GM18517 (cell line): ENCODE measurements around the gene PRRX2.

Experiments used
- ATAC-seq: cut with Tn5 transposase; IDR thresholded peaks from one replicate; pipeline ENCODE4 v1.9.1; 2021; ENCODE audit warnings: mild to moderate bottlenecking, moderate library complexity; ENCODE audit not compliant: unreplicated experiment

Gene PRRX2

DNA sequence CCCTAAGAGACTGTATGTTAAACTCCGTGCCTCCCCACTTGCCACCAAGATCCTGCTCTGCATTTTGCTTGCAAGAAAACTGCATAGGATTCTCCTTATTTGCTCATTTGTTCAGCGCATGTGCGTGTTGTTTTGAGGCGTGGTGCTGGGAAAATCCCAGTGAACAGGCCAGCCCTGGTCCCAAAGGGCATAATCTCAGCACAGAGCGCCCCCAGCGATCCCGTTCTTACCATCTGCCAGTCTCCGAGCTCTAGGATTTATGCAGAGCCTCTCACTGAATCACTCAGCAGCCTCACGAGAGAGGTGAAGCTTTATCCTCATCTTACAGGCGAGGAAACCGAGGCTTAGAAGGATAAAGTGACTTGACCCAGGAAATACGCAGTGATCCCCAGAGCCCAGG is 11.5 kb downstream of the PRRX2 start:
- ATAC-seq = no peak

DNA sequence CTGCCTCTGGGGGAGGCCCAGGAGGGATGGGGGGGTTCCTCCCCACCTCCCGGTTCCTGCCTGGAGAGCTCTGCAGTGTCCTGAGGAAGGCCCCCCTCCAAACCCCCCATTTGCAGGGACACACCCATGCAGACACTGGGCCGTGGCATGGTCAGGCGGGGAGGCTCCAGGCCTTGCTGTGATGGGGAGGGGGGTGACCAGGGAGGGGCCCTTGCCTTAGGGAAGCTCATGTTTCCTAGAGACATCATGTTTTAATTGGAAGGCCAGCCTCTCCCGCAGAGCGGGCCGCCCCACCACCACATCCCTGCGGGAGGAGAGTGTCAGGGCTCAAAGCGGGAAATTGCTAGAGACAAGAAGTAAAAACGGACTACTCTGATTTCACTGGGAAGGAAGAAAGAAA is 12.0 kb downstream of the PRRX2 start:
- no peak for ATAC-seq

DNA sequence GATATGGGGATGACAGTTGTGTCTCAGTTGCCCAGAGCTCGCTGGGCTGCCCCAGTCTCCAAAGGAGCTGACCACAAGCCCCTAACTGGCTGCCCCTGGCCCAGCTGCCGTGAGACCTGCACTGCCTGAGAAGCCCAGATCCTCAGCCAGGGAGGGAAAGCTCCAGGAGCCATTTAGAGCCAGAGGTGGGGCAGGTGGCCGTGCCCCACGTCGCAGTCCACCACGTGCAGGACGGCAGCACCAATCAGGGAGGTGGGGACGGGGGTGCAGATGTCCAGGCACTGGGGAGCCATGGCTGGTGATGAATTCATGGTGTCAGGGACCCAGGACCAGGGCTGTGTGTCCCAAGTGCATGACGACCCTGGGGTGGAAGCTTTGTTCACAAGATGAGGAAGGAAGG is 13.4 kb downstream of the PRRX2 start:
- ATAC-seq = no peak

DNA sequence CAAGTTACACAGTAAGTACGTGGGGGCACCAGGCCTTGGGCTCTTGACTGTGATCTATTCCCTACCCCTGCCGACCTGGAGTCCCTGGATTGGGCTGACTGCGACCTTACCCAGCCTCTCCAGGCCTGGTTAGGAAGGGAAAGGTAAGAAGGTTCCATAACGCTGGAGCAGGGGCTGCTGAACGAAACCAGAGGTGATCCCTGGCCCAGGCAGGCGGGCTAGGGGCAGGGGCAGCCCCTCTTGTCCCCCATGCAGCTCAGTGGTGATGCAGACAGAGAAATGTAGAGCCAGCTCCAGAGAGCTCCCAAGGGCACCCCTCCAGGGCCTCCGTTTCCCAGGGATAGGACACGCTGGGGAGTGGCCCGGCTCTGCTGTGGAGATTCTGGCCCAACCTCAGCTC is 14.1 kb downstream of the PRRX2 start:
- ATAC-seq = no peak

DNA sequence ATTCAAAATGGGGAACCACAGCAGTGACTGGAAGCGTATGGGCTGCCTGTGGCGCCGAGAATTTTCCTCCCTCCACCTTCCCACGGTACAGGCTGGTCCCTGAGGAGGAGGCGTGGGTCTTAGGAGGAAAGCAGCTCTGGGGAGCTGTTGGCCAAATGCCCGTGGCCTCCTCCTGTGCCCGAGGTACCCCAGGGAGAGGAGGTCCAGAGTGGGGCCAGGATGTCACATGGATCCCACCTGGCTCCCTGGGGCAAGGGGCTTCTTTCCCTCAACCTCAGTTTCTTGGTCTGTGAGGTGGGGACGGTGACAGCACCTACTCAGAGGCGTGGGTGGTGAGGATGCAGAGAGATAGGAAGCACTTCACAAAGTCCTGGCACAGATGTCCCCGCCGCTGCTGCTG is 16.5 kb downstream of the PRRX2 start:
- no peak for ATAC-seq

DNA sequence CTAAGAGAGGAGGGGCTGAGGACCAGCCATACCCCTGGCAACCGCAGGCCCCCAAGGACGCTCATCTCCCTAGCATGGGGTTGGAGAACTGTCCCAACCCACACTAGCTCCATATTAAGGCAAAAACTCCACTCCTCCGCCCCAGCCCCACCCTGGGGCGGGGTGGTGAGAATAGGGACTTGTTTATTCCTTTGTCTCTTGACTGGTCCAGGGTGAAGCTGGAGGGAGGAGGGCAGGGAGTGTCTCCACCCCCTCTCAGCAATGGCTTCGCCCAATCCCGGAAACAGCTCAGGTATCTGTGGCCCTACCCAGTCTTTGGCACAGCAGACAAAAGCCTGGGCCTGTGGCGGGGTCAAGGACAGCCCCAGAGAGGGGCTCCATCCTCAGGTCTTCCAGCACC is 16.9 kb downstream of the PRRX2 start:
- ATAC-seq = no peak

DNA sequence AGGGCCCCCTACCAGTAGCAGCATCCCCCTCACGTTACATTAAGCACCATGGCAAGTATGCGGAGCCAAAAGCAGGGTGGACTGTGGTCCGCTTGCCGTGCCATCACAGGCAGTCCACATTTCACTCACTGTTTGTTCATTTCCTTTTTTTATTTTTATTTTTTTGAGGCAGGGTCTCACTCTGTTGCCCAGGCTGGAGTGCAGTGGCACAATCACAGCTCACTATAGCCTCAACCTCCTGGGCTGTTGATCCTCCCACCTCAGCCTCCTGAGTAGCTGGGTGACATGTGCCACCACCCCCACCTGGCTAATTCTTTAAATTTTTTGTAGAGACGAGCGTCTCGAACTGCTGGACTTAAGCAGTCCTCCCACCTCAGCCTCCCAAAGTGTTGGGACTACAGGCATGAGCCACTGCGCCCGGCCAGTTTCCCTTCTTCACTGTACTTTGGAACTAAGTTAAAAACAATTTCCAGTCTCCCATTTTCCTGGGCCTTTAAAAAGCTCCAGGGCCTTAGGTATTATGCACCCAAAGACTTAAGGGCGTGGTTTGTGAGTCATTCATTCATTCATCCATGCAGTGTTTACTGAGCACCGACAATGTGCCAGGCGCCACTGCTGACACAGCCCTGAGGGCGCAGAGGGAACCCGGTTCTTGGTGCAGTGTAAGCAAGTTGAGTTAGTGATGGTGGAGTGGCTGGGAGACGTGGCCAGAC is 19.9 kb downstream of the PRRX2 start:
- no peak for ATAC-seq

DNA sequence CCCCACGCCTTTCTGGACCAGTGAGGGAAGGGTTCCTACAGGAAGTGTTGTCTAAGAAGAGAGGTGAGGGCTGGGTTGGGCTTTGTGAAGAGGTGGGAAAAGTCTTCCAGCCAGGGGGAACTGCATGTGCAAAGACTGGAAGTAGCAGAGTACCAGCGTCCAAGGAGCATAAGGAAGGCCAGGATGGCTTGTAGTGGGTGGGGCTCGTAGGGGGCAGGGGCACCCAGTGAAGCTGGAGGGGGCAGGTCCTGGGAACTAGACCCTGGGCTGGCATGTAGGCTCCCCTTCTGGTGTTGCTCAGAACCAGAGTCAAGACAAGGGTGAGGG is 20.4 kb downstream of the PRRX2 start:
- no peak for ATAC-seq

DNA sequence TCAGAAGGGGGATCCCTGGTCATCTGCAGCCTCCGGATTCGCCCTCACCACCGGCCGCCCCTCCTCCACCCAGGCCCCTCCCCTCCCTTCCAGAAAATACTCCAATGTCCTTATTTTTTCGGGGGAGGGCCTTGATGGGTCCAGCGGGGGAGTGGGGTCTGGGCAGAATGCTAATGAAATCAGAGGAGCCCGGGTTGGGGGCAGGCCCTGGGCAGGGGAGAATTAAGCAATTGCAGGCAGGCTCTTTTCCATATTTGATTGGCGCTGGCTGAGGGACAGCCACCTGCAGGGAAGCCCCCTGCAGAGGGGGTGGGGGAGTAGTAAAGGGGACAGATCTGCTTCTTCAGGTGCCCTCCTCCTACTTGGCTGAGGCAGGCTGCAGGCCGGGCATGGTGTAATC is 21.3 kb downstream of the PRRX2 start:
- no peak for ATAC-seq

DNA sequence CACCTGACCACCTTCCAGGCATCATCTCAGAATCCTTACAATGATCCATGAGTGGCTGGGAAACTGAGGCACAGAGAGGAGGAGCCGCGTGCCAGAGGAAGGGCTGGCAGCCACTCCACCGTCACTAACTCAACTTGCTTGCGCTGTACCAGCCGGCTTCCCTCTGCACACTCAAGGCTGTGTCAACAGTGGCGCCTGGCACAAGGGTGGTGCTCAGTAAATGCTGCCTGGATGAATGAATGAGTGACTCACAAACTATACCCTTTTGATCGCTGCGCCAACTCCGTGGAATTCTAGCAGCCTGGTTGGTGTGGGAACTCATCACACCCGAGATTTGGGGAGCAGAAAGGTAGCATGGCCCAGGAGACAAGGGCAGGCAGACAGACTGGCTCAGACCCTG is 21.9 kb downstream of the PRRX2 start:
- no peak for ATAC-seq

DNA sequence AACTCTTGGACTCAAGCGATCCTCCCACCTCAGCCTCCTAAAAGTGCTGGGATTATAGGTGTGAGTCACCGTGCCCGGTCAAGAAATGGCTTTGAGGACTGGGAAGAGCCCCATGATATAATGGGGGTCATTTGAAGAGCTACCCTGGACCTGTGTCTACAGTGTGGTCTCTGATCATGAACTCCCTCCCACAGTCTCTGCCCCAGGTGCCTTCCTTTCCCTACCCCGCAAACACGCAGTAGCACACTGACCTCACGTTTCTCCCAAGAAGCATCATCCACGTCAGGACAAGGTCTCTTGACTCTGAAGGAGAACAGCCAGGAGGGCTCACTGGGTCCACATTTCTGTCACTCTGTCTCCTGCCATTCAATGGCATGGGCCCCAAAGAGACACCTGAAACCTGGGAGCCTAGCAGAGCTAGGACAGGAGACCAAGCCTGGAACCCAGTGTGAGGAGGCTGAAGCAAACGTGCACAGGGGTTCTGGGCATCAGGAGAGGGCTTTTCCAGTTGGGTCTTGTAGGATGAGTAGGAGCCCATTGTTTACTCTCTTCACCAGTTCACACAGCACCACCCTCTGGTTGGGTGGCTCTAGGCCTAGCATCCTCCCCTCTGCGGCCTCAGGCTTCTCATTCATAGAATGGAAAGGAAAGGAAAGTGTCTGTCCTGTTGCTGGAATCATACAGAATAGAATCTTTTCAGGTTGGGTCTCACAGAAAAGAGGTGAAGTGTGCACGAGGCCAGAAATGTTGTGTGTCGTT is 23.0 kb downstream of the PRRX2 start:
- no peak for ATAC-seq

DNA sequence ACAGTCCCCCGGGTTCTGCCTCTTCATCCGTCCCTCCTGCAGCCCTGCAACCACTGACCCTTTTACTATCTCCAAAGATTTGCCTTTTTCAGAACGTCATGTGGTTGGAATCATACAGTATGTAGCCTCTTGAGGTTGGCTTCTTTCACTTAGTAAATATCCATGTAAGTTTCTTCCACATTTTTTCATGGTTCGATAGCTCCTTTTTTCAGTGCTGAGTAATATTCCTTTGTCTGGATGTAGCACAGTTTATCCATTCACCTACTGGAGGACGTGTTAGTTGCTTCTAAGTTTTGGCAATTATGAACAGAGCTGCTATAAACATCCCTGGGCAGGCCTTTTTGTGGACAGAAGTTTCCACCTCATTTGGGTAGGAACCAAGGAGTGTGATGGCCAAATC is 27.1 kb downstream of the PRRX2 start:
- no peak for ATAC-seq

DNA sequence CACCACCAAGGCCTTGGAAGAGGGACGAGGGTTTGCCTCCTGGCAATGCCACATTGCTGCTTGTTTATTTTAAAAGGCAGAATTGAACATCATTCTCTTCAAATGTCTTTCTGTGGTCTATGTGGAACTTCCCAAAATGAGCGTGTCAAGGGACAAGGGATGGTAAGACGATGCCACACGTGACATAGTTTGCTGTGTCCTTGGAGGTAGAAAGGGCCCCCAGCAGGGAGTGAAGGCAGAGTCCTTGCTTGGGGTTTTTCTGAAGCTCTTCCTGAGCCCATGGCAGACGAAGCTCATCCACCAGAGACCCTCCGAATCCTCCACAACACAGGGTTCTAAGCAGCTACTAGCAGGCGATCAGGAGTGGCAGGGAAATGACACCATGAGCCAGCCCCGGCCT is 28.3 kb downstream of the PRRX2 start:
- ATAC-seq = no peak

DNA sequence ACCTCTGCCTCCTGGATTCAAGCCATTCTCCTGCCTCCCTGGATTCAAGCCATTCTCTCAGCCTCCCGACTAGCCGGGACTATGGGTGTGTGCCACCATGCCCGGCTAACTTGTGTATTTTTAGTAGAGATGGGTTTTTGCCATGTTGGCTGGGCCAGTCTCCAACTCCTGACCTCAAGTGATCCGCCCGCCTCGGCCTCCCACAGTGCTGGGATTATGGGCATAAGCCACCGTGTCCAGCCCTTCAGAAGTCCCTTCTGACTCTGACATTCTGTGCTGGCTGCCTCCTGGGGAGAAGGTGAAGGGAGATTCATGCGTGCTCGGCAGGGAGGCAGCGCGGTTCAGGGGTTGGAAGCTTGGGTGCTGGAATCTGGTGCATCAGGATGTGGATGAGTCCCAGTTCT is 28.8 kb downstream of the PRRX2 start:
- ATAC-seq = no peak

DNA sequence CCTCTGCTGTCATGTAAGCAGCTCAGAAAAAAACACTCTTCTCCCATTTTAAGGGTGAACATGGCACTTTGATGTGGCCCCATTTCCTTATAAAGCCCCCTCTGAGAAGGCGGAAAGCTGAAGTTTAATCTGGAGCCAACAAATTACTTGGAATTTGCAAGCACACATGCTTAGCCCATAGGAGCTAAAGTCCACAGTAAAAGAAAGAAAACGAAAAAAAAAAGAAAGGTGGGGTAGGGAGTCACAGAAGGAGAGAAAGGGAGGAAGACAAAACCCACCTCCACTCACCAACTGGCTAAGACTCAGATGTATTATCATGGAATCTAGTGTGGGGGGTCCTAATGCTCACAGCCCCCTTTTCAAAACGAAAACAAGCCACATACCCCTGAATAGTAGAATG is 30.4 kb downstream of the PRRX2 start:
- ATAC-seq = no peak

DNA sequence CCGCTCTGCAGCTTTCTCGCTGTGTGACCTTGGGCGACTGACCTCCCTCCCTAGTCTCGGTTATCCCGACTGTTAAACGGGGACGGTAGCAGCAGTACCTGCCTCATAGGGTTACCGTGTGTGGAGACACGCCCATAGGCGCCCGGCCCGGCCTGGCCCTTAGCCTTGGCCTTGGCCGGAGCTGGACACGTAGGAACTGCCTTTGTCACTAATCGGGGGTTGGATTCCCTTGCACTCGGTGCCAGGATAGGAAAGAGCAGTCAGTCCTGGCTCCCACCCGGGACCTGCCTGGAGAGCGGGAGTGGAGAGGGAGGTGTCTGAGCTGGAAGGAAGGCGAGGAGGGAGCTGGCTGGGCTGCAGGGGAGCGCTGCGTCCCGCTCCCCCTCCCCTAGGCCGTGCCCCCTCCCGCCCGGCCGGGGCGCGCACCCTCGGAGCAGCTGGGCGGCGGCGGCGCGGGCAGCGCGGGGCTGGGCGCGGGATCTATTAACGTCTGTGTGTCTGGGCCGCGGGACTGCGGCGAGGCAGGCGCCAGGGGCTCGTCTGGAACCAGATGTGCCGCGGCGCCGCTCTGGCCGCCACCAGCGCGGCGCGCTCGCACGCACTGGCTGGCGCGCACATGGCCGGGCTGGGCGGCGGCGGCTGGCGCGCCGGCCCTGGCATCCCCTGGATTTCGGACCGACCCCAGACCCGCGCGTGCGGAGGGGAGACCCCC is 31.7 kb downstream of the PRRX2 start:
- ATAC-seq = no peak

DNA sequence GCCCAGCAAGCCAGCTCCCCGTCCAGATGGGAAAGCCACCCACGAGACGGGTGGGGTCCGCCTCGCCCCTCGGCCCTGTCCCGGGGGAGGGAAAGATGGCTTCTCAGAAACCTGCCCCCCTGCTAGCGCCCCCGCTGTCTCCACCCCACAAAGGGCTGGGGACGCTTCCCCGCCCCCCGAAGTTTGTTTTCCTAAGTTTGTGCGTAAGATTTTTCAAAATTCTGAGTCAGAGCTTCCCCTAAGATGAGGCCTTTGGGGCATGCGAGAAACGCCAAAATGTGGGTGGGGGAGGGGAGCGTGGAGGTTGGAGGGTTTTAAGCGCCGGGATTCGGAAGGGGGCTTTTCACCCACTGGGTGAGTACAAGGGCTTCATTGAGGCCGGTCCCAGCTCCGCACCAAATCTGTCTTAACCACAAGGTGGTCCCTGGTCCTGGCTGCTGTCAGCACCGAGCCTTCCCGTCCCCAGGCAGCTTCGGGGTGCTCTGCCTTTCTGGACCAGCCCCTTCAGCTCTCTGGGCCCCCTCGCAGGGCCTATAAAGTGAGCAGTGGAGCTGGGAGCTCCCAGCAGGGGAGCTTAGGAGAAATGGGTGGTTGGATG is 32.3 kb downstream of the PRRX2 start:
- ATAC-seq = no peak

DNA sequence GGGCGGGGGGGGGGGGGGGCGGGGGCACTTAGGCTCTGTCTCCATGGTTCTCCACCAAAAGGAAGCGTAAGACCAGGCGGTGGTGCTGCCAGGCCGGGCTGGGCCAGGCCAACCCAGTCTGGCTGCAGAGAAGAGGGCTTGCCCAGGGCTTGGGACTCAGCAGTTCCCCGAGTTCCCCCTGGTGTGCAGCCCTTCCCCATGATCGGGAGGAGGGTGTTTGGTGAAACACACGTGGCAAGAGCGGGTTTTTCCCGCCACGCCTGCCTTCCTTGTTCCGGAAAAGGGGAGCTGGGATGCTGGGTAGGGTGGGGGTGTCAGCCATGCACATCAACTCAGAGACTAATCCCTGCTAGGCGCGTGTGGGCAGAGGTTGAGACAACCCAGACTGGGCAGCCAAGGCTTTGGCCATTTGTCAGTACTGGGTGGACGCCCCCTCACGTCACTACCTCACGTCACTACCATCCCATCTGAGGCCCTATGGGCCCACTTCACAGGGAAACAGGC is 32.9 kb downstream of the PRRX2 start:
- no peak for ATAC-seq

DNA sequence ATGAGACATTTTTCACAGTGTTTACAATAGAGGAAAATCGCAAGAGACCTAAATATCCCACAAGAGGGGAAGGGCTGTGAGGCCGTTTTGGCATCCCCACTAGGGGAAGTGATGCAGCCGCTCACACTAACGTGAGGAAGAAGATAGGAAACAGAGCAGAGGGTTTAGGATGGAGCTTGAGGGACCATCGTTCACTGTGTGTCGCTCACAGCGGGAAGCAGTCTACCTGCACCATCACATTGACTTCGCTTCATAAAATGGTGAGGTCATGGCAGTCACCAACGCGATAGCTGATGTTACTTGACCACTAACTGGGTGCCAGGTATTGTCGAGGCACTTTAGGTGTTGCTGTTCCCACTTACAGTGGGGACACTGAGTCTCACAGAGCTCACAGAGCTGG is 35.6 kb downstream of the PRRX2 start:
- ATAC-seq = no peak

DNA sequence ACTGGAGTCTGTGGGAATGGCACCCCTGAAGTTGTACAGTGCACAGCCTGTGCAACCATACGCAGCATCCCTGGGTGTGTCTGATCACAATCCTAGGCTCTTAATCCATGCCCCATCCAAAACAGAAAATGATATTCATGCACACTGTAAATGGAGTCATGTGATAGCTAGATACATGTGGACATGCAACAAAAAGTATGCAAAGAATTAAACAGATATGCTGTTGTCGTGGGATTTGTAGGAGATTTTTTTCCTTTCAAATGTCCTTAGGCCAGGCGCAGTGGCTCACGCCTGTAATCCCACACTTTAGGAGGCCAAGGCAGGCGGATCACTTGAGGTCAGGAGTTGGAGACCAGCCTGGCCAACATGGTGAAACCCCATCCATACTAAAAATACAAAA is 36.1 kb downstream of the PRRX2 start:
- no peak for ATAC-seq

DNA sequence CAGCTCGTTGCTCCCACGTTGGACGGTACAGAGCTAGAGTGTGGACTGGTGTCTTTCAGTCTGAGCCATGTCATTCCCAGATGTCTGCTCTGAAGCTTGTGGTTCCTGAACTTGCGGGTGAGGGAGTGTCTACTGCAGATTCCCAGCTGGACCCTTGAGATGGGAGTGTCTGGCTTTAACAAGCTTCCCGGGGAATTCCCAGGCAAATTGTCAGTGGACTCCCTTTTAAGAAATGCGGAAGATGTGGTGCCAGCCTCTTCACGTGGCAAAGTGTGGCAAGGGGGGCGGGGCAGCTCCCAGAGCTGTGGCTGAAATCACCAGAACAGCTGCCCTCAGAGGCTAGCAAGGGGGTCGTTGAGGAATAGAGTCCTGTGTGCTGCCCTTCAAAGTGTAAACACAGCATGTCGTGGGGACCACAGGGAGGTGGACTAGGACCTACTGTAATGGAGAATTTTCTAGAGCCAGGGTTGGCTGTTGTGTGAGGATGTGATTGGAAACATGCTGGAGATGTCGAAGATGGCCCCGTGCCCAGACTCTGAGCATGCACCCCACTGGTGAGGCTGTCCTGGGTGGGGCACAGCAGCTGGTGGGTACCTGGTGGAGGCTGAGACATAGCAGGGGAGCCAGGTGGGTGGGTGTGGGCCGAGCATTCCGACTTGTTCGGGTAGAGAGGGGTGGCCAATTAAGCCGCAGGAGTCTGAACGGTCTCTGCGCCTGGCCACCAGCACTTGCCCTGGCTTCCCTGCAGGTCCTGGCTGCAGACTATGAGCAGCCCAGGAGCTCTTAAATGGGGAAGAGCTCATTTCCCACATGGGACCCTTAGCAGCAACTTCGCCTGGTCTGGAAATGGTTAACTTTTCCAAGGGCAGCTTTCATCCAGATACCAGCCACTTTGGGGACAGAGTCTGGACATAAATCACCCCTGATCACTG is 37.4 kb downstream of the PRRX2 start:
- ATAC-seq = no peak
